ENCODE measurements around the gene NFIB. TPM values are rescaled to one million over a fixed set of nuclear protein-coding genes. Genes with fewer than 3 reads are reported as not detected.

NFIB gene
- total and polyA plus RNA-seq, 2 of the 8 experiments (the other 6 are each of a cell fraction or from before 2014, with no cell fraction given) = 2.6 to 13.1 TPM

GRCh38 chr9:14136646-14137370, 177.1 kb downstream of the NFIB start:
- no peak overlapping the region for H2BK15ac ChIP-seq (ENCODE audit: low read length)
- H4K5ac ChIP-seq (ENCODE audit: insufficient read length, low read depth, low read length) = no peak overlapping the region
- H2AFZ ChIP-seq (ENCODE audit: low read length) = no peak overlapping the region
- H4K8ac ChIP-seq (ENCODE audit: extremely low read depth, insufficient read depth, low read length) = no peak overlapping the region
- no peak overlapping the region for H3K14ac ChIP-seq (ENCODE audit: insufficient read length)
- H2BK12ac ChIP-seq (ENCODE audit: low read depth, low read length) = no peak overlapping the region
- FAIRE-seq = no peak
- CTCF ChIA-PET (ENCODE audit: partially characterized antibody) = no interaction called here
- no peak overlapping the region for H3K9ac ChIP-seq (replicated peaks in 1 of 4; ENCODE audit: extremely low read depth in 1 of 4, low read depth in 3 of 4, low read length in 3 of 4)
- no peak overlapping the region for H4K91ac ChIP-seq (replicated peaks; ENCODE audit: insufficient read length, low read length)
- no peak overlapping the region for H2BK20ac ChIP-seq (ENCODE audit: low read length)
- no peaks in the 10 kb centered on the region for H4K20me1 ChIP-seq (replicated peaks in 1 of 2; ENCODE audit: control insufficient read depth in 1 of 2, insufficient read depth in 2 of 2, low read length in 2 of 2)
- H2BK120ac ChIP-seq (replicated peaks; ENCODE audit: low read depth, low read length) = no peak overlapping the region
- no peak overlapping the region for H3K4me2 ChIP-seq (ENCODE audit: insufficient read depth in 1 of 2, low read depth in 2 of 2, low read length in 2 of 2)
- H3K23me2 ChIP-seq (ENCODE audit: low read depth, low read length) = no peaks in the 10 kb centered on the region
- POLR2A ChIA-PET (ENCODE audit: partially characterized antibody) = no interaction called here
- H3K79me2 ChIP-seq (ENCODE audit: control insufficient read depth in 1 of 2, insufficient read depth in 2 of 2, low read length in 2 of 2) = no peaks in the 10 kb centered on the region
- H3K18ac ChIP-seq (ENCODE audit: extremely low read depth, low read length) = no peak overlapping the region
- H2AK5ac ChIP-seq (ENCODE audit: low read depth, low read length) = no peak overlapping the region
- no peak for DNase-seq (ENCODE audit: low read depth in 1 of 2, low spot score in 2 of 2)
- no peaks in the 10 kb centered on the region for H3K79me1 ChIP-seq (ENCODE audit: low read depth, low read length)
- H2BK5ac ChIP-seq (ENCODE audit: low read depth, low read length) = no peak overlapping the region
- H3K27ac ChIP-seq (ENCODE audit: low read depth, low read length) = no peak overlapping the region
- no peaks in the 10 kb centered on the region for H3K4me1 ChIP-seq (replicated peaks in 1 of 4; ENCODE audit: control insufficient read depth in 3 of 4, insufficient read depth in 4 of 4, low read length in 3 of 4)
- no peak overlapping the region for H3K4ac ChIP-seq (replicated peaks; ENCODE audit: insufficient read length, low read depth, low read length)
- H3K9me3 ChIP-seq (ENCODE audit: insufficient read depth in 2 of 2, low read depth in 1 of 2, low read length in 1 of 2) = no peaks in the 10 kb centered on the region
- 96% methylated on average over 3 of the region's 3 CpGs; no CpG with 5 or more reads in 1 of the 2 experiments for WGBS, 2 experiments (ENCODE audit: extremely low coverage in 1 of 2, insufficient coverage in 1 of 2, insufficient read length in 1 of 2, insufficient replicate concordance in 2 of 2, low coverage in 1 of 2, low lambda C conversion rate in 2 of 2, missing lambda C conversion rate in 1 of 2)
- no peak overlapping the region for H3K23ac ChIP-seq (ENCODE audit: insufficient read length)
- H3K4me3 ChIP-seq (ENCODE audit: extremely low read depth in 1 of 4, insufficient read depth in 2 of 4, low read depth in 3 of 4, low read length in 4 of 4) = no peak overlapping the region
- no peaks in the 10 kb centered on the region for H3K27me3 ChIP-seq (replicated peaks in 1 of 4; ENCODE audit: control insufficient read depth in 3 of 4, extremely low read depth in 1 of 4, insufficient read depth in 3 of 4, low read length in 3 of 4)
- no peak for TF ChIP-seq BCL11A (IDR thresholded peaks at IDR 0.05; ENCODE audit: low read depth in 2 of 2, low read length in 2 of 2)
- TF ChIP-seq SP1 (IDR thresholded peaks at IDR 0.05; ENCODE audit: low read depth, low read length) = no peak
- TF ChIP-seq EP300 (IDR thresholded peaks at IDR 0.05; ENCODE audit: borderline replicate concordance in 1 of 2, low read depth in 2 of 2, low read length in 2 of 2) = no peak
- TF ChIP-seq SIRT6 (IDR thresholded peaks at IDR 0.05; ENCODE audit: low read length) = no peak
- no peak for TF ChIP-seq NRF1 (IDR thresholded peaks at IDR 0.05; ENCODE audit: low read depth, low read length)
- TF ChIP-seq SP2 (IDR thresholded peaks at IDR 0.05; ENCODE audit: low read length) = no peak
- TF ChIP-seq TEAD4 (IDR thresholded peaks at IDR 0.05; ENCODE audit: low read depth, low read length) = no peak
- TF ChIP-seq SAP30 (IDR thresholded peaks at IDR 0.05; ENCODE audit: insufficient read depth, insufficient replicate concordance, low read length) = no peak
- TF ChIP-seq KDM1A (IDR thresholded peaks at IDR 0.05; ENCODE audit: borderline replicate concordance, low read length) = no peak
- TF ChIP-seq NANOG (IDR thresholded peaks at IDR 0.05; ENCODE audit: insufficient read depth, low read depth, low read length, poor library complexity, severe bottlenecking) = no peak
- no peaks in the 10 kb centered on the region for H3K36me3 ChIP-seq (ENCODE audit: control insufficient read depth in 2 of 4, insufficient read depth in 4 of 4, low read length in 3 of 4)
- H3K56ac ChIP-seq (replicated peaks; ENCODE audit: insufficient read length, low read depth, low read length) = no peak overlapping the region
